Activated effector memory CD4-positive, alpha-beta T cell treated with Interleukin-2 at 50 U/mL for 16 hours (primary cell): ENCODE results near the gene PTAR1.

Source experiments
- DNase-seq: peaks from one replicate; pipeline ENCODE4 v3.0.0-alpha.2; 2020

PTAR1 gene

DNA sequence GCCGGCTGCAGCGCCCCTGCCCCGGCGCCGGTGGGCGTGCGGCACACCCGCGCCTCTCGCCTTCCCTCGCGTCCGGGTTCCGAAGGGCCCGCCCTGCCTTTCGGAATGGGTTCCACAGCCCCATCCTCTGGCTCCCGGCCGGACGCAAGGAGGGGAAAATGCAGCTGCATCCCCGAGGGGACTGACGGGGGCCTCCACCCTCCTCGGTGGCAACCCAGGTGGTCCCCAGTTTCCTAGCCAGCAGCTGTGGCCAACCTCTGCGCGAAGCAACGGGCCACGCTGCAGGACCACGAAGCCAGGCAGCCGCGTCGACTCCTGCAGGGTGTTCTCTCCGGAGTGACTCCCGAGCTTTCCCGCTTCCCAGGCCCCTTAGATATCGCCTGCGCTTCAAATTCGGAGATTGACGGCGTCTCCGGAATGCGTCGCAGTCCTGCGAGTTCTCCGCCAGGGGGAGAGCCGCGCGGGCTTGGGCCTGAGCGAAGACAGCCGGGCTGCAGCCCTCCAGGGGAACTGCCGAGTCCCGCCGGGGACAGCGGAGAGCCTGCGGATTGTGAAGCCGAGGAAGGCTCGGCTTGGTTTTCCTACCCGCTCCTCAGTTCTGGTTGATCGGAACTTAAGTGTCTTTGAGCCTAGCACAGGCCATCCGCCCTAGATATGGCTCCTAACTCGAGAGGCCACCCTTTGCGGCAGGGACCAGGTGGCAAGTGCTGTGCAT is 87.1 kb downstream of the PTAR1 start:
- DNase-seq: peak; percentile 51

DNA sequence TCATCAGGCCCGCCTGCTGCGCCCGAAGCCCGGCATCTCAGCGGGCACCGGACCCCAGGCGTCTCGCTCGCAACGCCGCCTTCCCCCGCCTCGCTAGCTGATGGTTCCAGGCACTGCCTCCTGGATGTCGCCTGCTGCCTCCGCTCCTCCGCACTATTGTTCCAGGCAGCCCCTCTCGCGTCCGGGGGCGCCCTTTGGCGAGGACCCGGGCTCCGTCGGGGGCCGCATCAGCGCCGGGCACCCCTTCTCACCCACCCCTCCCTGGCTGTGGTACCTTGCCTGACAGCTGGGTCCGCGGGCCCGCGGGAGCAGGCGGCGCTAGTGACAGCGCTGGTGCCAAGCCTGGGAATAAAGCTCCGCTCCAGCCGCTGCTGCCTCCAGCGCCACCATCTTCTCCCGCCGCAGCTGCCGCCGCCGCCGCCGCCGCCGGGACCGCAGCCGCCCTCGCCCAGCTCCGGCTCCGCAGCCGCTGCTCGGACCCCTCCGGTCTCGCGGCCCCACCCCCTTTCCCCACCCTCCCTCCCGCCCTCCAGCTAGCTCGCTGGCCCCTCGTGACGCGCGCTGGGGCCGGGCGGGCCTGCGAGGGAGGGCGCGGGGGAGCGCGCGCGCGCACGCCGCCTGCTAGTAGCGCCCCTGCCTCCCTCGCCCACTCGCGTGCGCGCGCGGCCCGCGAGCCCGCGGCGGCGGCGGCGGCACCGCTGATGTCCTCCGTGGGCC is 87.8 kb downstream of the PTAR1 start, which contains the start of gene APBA1:
Gene APBA1 (minus strand): TSS at position 493 of the 717 bp plus-strand sequence.
- DNase-seq: peak; percentile 28

DNA sequence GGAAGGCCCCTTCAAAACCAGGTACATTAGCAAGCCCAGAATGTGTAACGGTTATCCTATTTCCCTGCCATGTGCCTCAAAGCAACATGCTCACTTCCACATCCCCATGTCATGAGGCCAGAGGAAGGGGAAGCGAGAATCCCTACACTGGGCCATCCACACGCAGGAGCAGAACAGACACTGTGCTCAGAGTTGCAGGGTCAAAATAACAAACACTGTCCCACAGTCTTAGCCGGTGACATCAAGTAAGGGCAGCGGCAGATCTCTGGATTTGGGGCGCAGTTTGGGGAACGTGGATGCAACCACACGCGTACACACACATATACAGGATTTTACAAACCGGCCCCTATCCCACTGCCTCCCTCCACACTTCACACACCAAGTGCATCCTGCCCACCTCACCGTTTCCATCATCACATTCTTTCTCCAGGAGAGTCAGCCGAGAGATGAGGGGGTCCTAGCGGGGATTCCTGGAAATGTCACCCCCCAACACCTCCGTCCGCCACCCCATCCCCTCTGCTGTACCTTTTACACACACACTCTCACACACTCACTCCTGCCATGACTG is 88.4 kb downstream of the PTAR1 start:
- no peak for DNase-seq

DNA sequence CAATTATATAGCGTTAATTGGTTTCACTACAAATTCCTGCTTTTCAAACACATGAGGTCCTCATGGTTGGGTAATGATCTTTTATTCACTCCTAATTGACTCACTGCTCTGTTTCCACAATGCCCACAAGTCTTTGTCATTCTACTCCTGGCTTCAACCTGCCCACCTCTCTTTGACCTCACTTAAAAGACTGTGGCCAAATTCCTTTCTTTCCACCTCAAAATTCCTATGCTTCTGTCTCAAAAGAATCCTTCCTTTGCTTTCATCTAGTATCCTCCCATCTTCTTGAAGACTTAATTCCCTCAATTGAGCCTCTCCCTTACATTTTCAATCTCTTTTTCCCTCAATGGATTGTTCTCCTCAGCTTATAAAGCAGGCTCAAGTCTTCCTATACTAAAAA is 92.5 kb downstream of the PTAR1 start:
- DNase-seq: no peak

DNA sequence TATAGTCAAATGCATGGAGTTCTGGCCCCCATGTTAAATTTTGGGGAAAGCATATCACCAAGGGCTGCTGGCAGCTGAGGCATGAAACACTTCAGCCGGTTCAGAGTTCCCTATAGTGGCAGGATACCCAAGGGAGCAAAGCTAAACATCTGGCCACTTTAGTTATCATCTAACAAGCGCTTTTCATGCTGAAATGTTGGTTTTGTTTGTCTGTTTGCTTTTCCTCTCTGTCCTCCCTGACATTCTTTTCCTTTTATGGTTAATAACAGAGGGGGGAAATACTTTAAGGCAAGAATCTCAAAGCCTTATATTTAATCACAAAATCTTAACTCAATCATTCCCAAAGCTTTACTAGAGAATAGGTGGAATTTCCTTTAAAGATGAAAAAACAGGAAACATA is 99.5 kb downstream of the PTAR1 start:
- no peak for DNase-seq
